ENCODE measurements around the gene TICAM2.

TICAM2 gene

DNA sequence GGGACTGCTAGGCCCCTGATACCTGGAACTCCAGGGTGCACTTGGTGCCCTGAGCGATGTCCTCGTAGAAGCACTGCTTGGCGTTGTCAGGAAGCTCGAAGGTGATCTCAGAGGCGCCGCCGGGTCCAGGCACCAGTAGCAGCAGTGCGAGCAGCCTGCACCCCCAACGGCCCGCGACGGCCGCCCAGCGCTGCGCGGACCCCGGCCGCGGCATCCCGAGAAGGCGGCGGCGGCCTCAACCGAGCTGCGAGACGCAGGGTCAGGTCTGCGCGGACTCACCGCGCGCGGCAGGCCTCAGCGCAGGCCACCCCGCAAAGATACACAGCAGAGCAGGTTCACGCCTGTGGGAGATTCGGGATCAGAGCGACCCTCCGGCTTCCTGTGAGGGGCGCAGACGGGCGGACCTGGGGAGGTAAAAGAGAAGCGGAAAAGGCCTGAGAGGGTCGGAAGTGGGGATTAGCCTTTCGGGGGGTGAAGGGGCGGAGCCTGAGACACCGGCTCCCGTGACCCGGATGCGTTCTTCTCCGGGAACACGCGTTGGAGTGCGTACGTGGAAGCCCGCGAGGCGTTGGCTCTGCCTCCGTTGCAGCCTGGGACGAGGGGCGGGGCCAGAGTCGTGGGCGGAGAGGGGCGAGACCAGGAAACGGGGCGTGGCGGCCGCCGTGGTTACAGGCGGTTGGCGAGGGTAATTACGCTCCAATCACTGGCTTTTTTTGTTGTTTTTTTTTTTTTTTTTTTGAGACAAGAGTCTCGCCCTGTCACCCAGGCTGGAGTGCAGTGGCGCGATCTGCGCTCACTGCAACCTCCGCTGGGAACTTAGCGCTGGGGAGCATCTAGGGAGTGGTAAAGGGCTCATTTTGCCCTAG, 23.5 kb upstream of the TICAM2 start, which contains the start of gene TMED7:
TMED7 (minus strand) TSS at position 458 of the 866 bp plus-strand sequence; CDS start at position 214, 244 bp downstream.
- peak; percentile 100 for DNase-seq
- peaks cover 30% of the 10 kb centered on the region for H3K4me1 Mint-ChIP-seq (ENCODE audit: low read depth)
- no peaks in the 10 kb centered on the region for H3K27me3 Mint-ChIP-seq
- H3K4me3 Mint-ChIP-seq, result no peak within 1 kb of the TSS
- H3K27ac Mint-ChIP-seq, result no peak within 1 kb of the TSS
- H3K36me3 Mint-ChIP-seq (ENCODE audit: low read depth), result peaks cover 26% of the 10 kb centered on the region
- no peaks in the 10 kb centered on the region for H3K9me3 Mint-ChIP-seq

DNA sequence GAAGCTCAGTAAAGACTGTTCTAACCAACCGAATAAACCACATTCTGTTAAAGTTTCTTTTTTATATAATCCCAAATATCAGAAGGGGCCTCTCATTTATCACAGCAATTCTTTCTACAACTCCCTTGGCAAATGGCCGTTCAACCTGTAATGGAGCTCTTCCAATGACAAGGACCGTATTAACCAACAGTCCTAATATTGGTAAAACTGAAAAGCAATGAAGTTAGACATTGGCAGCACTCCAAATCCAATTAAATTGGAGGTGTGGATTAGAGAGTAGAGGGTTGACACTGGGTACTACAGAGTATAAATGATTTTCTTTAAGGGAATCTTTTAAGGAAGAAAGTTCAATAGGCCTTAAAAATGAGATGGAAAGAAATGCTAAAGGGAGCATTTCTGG, 22.7 kb upstream of the TICAM2 start:
- Mint-ChIP-seq H3K27ac (no peak overlapping the region), H3K4me3 (no peak overlapping the region), H3K9me3 (no peaks in the 10 kb centered on the region), H3K27me3 (no peaks in the 10 kb centered on the region), H3K36me3 (ENCODE audit: low read depth) (peaks cover 34% of the 10 kb centered on the region), H3K4me1 (ENCODE audit: low read depth) (peaks cover 30% of the 10 kb centered on the region)
- no peak for DNase-seq

DNA sequence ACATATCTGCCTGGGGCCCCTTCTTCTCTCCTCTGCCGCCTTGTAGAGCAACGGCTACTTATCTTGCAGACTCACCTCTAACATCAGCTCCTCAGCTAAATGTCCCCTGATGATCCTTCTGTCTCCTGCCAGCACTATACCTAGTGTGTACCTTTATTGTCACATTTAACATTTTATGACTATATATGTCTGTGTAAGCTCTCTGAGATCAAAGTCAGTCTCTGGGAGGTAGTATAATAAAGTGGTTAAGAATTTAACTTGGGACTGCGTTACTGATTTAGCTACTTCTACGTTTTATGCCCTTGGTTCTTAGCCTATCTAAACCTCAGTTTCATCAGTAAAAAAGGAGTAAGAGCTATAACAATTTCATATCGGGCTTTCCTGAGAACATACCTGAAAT, 21.4 kb upstream of the TICAM2 start:
- no peaks in the 10 kb centered on the region for H3K27me3 Mint-ChIP-seq
- peaks cover 47% of the 10 kb centered on the region for H3K36me3 Mint-ChIP-seq (ENCODE audit: low read depth)
- H3K4me1 Mint-ChIP-seq (ENCODE audit: low read depth), result peaks cover 30% of the 10 kb centered on the region
- H3K4me3 Mint-ChIP-seq, result no peak overlapping the region
- H3K27ac Mint-ChIP-seq, result no peak overlapping the region
- DNase-seq, result no peak
- H3K9me3 Mint-ChIP-seq, result no peaks in the 10 kb centered on the region

DNA sequence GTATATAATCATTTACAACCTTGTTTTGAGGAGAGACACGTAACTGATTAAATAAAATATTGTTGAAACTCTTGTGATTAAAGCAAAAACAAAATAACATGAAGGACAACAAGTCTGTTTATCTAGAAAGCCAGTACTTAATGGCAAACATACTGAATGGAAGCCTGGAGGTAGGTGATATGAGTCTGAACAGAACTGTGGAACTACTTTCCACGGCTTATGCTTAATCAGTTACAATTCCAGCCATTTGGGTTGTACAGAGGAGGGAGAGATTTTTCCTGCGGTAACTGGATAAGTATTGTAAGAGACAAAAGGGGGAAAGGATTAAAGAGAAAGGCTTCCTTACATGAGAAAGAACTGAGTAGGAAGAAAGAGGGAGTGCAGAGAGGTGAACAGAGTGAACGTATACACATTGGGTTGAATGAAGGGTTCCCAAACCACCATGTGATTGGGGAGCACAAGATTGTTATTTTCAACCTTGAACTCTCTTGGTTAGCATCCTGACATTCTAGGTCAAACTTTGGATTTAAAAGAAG, 19.2 kb upstream of the TICAM2 start:
- no peak overlapping the region for H3K4me3 Mint-ChIP-seq
- DNase-seq, result no peak
- no peaks in the 10 kb centered on the region for H3K27me3 Mint-ChIP-seq
- H3K9me3 Mint-ChIP-seq, result no peaks in the 10 kb centered on the region
- peaks cover 66% of the 10 kb centered on the region for H3K36me3 Mint-ChIP-seq (ENCODE audit: low read depth)
- peak overlapping the region; percentile 71 for H3K27ac Mint-ChIP-seq
- peaks cover 37% of the 10 kb centered on the region for H3K4me1 Mint-ChIP-seq (ENCODE audit: low read depth)

DNA sequence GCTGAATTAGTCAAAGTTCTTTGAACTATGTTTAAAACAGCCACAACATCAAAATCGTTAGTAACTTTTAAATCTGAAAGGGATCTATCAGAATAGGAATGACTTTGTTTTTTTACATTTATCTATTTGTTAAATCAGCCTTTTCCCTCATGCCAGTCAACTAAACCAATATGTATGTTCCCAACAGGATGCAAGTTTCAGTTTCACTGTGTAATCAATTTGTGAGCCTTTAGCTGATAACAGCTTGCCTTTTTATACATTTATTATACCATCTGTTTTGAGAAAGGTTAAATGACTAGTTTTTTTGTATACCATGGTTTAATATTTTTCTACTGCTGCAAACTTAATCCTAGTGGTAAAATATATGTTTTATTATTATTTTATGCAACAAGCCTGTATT, 14.6 kb upstream of the TICAM2 start:
- H3K27ac Mint-ChIP-seq, result no peak overlapping the region
- no peak for DNase-seq
- no peaks in the 10 kb centered on the region for H3K27me3 Mint-ChIP-seq
- H3K4me1 Mint-ChIP-seq (ENCODE audit: low read depth), result peaks cover 28% of the 10 kb centered on the region
- H3K9me3 Mint-ChIP-seq, result no peaks in the 10 kb centered on the region
- peaks cover 88% of the 10 kb centered on the region for H3K36me3 Mint-ChIP-seq (ENCODE audit: low read depth)
- H3K4me3 Mint-ChIP-seq, result no peak overlapping the region

DNA sequence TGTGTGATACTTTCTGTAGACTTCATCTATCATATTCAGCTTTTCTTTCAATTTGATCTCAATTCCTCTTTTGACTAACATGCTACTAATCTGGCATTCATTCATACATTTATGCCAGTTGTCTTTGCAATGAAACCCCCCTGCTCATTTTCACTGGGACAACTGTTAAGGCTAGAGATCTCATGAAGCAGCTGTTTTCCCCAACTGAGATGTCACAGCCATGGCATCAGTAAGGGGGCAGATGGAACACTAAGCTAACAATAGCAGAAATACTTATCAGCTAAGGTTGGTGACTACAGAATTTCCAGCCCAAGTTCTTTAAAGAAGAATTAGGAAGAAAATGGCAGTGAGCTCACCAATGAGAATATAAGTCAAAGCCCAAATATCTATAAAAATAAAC, 14.2 kb upstream of the TICAM2 start:
- no peak overlapping the region for H3K4me3 Mint-ChIP-seq
- H3K27me3 Mint-ChIP-seq, result no peaks in the 10 kb centered on the region

DNA sequence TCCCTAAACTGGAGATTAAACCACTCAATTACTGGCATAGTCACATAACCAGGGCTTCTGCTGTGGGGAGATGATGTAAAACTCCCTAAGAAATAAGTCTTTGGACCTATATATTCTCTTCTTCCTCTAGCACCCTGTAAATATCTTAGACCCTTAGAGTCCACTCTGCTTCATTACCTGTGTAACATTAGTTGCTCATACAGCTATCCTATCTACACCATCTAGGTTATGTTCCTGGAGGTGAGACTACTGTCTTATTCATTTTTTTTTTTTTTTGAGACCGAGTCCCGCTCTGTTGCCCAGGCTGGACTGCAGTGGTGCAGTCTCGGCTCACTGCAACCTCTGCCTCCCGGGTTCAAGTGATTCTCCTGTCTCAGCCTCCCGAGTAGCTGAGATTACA, 9.6 kb upstream of the TICAM2 start:
- peaks cover 24% of the 10 kb centered on the region for H3K4me1 Mint-ChIP-seq (ENCODE audit: low read depth)
- no peak for DNase-seq
- H3K9me3 Mint-ChIP-seq, result no peaks in the 10 kb centered on the region
- H3K4me3 Mint-ChIP-seq, result no peak overlapping the region
- H3K27ac Mint-ChIP-seq, result no peak overlapping the region
- H3K27me3 Mint-ChIP-seq, result no peaks in the 10 kb centered on the region
- H3K36me3 Mint-ChIP-seq (ENCODE audit: low read depth), result peaks cover 64% of the 10 kb centered on the region

More for the DNA sequence above, 14.2 kb upstream of the TICAM2 start:
- Mint-ChIP-seq H3K27ac (no peak overlapping the region), H3K36me3 (ENCODE audit: low read depth) (peaks cover 91% of the 10 kb centered on the region), H3K4me1 (ENCODE audit: low read depth) (peaks cover 26% of the 10 kb centered on the region), H3K9me3 (no peaks in the 10 kb centered on the region)
- DNase-seq, result no peak

DNA sequence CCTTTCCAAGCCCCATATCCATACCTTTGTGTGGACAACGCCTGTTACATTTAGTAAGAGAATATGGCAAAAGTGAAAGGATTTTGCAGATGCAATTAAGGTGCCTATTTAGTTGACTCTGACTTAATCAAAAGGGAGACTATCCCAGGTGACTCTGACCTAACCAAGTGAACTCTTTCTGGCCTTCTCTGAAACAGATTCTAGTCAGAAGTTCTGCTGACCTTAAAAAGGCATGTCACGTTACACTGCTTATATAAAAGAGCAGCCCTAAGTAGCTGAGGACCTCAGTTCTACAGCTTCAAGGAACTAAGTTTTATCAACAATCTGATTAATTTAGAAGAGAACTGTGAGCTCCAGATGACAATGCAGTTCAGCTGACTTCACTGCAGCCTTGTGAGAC, 5.7 kb upstream of the TICAM2 start:
- peaks cover 18% of the 10 kb centered on the region for H3K4me1 Mint-ChIP-seq (ENCODE audit: low read depth)
- DNase-seq, result no peak
- H3K36me3 Mint-ChIP-seq (ENCODE audit: low read depth), result peaks cover 56% of the 10 kb centered on the region
- no peak overlapping the region for H3K4me3 Mint-ChIP-seq
- H3K27ac Mint-ChIP-seq, result no peak overlapping the region
- no peaks in the 10 kb centered on the region for H3K9me3 Mint-ChIP-seq
- no peaks in the 10 kb centered on the region for H3K27me3 Mint-ChIP-seq

DNA sequence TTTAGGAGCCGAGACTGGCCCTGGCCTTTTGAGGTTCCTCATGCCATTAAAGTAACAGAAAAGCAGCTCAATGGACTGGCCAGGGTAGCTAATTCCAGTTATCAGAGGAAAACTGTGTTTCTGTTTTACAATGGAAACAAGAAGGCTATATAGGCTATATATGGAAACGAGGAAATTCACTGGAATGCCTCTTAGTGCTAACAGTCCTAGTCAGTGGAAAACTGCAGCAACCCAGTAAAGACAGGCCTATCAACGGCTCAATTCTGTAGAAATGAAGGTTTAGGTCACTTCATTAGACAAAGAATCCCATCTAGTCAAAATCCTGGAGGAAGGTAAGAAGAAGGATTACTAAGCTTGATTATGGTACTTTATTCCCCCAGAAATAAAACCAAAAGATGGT, 3.2 kb upstream of the TICAM2 start:
- Mint-ChIP-seq H3K27me3 (no peaks in the 10 kb centered on the region), H3K9me3 (no peaks in the 10 kb centered on the region), H3K4me1 (ENCODE audit: low read depth) (peaks cover 34% of the 10 kb centered on the region), H3K36me3 (ENCODE audit: low read depth) (peaks cover 39% of the 10 kb centered on the region), H3K27ac (no peak overlapping the region), H3K4me3 (no peak overlapping the region)
- DNase-seq, result no peak

DNA sequence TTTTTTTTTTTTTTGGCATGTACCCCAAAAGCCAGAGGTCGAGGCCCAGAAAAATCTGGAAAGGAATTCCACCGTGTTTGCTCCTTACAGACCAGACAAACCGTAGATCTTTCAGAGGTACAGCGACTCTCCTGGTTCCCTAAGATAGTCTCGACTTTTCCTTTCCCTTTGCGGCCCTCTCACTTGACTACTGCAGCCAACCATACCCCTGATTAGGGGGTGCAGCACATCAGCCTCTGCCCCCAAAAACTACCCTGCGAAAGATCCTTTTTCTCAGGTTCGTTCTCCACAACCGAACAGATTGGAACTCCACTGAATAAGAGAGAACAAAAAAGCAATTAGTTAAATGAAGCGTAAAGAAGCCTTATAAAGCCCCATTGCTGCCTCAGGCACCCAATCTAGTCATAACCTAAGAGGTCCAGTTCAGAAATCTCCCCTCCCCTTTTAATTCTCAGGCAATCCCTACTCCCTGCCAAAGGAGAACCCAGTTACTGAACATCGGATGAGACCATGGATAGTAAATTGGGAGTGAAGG, 379 bp upstream of the TICAM2 start:
- DNase-seq, result no peak
- Mint-ChIP-seq H3K9me3 (no peaks in the 10 kb centered on the region), H3K27me3 (no peaks in the 10 kb centered on the region), H3K27ac (peak overlapping the region; percentile 81), H3K4me3 (peak overlapping the region; percentile 60), H3K36me3 (ENCODE audit: low read depth) (peaks cover 31% of the 10 kb centered on the region), H3K4me1 (ENCODE audit: low read depth) (peaks cover 34% of the 10 kb centered on the region)

DNA sequence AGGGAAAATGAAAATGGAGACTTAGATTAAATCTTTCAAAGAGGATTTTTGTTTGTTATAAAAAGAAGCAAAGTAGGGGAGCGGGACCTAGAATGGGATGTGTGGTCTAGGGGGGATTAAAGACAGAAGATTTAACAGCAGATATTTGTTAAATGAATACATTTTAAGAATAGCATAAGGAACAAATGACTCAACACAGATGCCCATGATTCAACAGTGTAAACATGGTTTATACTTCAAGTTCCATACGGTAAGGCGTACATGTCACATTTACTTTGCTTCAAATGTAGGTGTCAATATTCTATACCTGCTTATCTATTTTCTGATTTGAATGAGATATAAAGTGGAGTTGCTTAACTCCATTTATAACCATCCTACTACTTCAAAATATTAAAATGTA, 1.5 kb downstream of the TICAM2 start:
- no peaks in the 10 kb centered on the region for H3K27me3 Mint-ChIP-seq
- DNase-seq, result no peak
- no peaks in the 10 kb centered on the region for H3K9me3 Mint-ChIP-seq
- H3K36me3 Mint-ChIP-seq (ENCODE audit: low read depth), result peaks cover 20% of the 10 kb centered on the region
- H3K27ac Mint-ChIP-seq, result no peak overlapping the region
- peaks cover 31% of the 10 kb centered on the region for H3K4me1 Mint-ChIP-seq (ENCODE audit: low read depth)
- H3K4me3 Mint-ChIP-seq, result no peak overlapping the region

DNA sequence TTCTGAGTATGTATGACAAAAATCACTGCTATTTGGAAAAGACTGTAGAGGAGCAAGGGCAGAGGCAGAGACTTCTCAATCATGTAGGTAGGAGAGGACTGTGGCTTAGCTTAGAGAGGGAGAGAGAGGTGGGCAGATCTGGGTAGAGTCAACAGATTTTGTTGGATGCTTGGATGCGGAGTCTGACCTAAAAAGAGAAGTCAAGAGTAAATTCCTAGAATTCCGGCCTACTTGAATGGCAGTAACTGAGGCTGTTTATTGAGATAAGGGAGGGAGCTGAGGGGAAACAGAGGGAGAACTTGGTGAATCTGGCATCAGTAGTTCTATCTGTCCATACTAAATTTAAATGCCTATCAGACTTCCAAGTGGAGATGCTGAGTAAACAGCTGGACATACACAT, 2.4 kb downstream of the TICAM2 start:
- no peak overlapping the region for H3K27ac Mint-ChIP-seq
- H3K36me3 Mint-ChIP-seq (ENCODE audit: low read depth), result peaks cover 12% of the 10 kb centered on the region
- H3K27me3 Mint-ChIP-seq, result no peaks in the 10 kb centered on the region
- DNase-seq, result no peak
- H3K9me3 Mint-ChIP-seq, result no peaks in the 10 kb centered on the region
- H3K4me3 Mint-ChIP-seq, result no peak overlapping the region
- peaks cover 31% of the 10 kb centered on the region for H3K4me1 Mint-ChIP-seq (ENCODE audit: low read depth)

DNA sequence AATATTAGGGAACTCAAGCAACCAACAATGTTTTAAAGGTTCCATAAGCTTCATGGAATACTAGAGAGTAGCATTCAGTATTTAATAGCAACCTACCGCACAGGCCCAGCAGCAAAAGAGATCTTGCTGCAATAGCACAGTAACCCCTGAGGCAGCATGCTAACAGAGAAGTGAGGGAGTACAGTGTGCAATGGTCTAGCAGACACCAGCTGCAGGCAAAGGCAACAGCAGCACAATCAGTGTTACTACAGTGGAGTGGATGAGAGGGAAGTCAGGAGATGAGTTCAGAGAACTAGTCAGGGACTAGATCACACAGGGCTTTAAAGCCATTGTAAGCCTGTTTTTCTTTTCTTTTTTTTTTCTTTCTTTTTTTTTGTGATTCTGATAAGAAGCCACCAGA, 2.8 kb downstream of the TICAM2 start:
- Mint-ChIP-seq H3K27me3 (no peaks in the 10 kb centered on the region), H3K36me3 (ENCODE audit: low read depth) (peaks cover 10% of the 10 kb centered on the region), H3K4me3 (no peak overlapping the region), H3K27ac (no peak overlapping the region), H3K4me1 (ENCODE audit: low read depth) (peaks cover 31% of the 10 kb centered on the region), H3K9me3 (no peaks in the 10 kb centered on the region)
- no peak for DNase-seq

DNA sequence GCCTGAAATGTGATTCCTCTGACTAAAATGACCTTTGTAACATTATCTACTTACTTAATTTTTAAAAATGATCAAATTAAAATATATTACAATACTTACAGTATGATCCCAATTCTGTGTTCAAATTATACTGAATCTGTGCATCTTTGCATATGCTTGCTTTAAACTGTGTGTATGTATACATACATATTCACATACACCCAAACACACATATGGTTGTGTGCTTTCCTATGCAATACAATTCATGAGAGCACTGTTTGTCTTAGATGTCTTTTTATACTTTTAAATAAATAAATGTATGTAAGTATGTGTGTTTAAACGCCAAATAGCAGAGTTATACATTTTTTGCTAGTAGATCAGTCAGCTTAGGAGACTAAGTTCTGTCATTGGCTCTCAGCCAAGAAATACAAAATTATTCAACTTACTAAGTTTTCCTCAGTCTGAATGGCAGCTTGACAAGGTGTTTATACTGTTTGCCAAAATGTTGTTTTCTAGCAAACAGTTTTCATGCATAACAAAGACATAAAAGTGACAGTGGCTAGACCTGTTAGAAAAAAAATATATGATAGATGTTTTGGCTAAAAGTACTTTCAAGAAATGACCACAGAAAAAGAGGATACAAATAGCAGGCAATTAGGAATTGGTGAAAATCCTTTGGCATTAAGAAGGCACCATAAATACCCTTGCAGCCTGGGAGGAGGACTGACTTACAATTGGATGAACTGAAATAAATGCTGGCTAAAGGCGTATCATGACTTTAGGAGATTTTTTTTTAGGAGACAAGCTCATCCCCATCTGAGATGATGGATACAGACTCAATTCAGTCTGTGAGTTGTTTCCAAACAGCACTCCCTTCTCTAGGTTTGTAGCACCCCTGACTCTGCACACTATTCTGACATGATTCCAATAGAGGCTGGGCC, 7.9 kb downstream of the TICAM2 start:
- peaks cover under 1% of the 10 kb centered on the region for H3K4me1 Mint-ChIP-seq (ENCODE audit: low read depth)
- no peaks in the 10 kb centered on the region for H3K9me3 Mint-ChIP-seq
- no peaks in the 10 kb centered on the region for H3K36me3 Mint-ChIP-seq (ENCODE audit: low read depth)
- no peak for DNase-seq
- no peaks in the 10 kb centered on the region for H3K27me3 Mint-ChIP-seq
- no peak overlapping the region for H3K27ac Mint-ChIP-seq
- H3K4me3 Mint-ChIP-seq, result no peak overlapping the region
